Loucy (cell line): ENCODE measurements around the gene RNF145.

ENCODE experiments used
- H2AFZ ChIP-seq: fragments of 200-600 bp; sonication (generic); 2 replicates; pipeline ENCODE4 v1.6.0; 2016; ENCODE audit warnings: antibody characterized with exemption, mild to moderate bottlenecking, low read length, moderate library complexity
- H3F3A ChIP-seq: fragments of 200-600 bp; 2 replicates; pipeline ENCODE4 v1.6.0; 2016; ENCODE audit warnings: antibody characterized with exemption, low read depth, mild to moderate bottlenecking
- H3K27me3 ChIP-seq: fragments of 200-600 bp; sonication (generic); 2 replicates; pipeline ENCODE4 v1.6.1; 2014; ENCODE audit warnings: low read length, mild to moderate bottlenecking; ENCODE audit not compliant: insufficient read depth, poor library complexity, severe bottlenecking
- H3K36me3 ChIP-seq: fragments of 200-600 bp; sonication (generic); 2 replicates; pipeline ENCODE4 v1.6.1; 2016; ENCODE audit warnings: low read length; ENCODE audit not compliant: insufficient read depth
- H3K4me1 ChIP-seq: fragments of 200-600 bp; sonication (generic); 2 replicates; pipeline ENCODE4 v1.5.1; 2014; ENCODE audit warnings: low read length, mild to moderate bottlenecking; ENCODE audit not compliant: insufficient read depth, poor library complexity, severe bottlenecking
- H3K4me2 ChIP-seq: fragments of 200-600 bp; sonication (generic); 2 replicates; pipeline ENCODE4 v1.6.0; 2014; ENCODE audit warnings: antibody characterized with exemption, low read length, low read depth, mild to moderate bottlenecking; ENCODE audit not compliant: poor library complexity, severe bottlenecking
- H3K4me3 ChIP-seq: fragments of 200-600 bp; sonication (generic); 2 replicates; pipeline ENCODE4 v1.5.1; 2014; ENCODE audit warnings: low read length, mild to moderate bottlenecking, mixed read lengths; ENCODE audit not compliant: poor library complexity, severe bottlenecking
- H3K79me2 ChIP-seq: fragments of 200-600 bp; sonication (generic); 2 replicates; pipeline ENCODE4 v1.6.1; 2014; ENCODE audit warnings: low read length; ENCODE audit not compliant: insufficient read depth
- H3K9ac ChIP-seq: fragments of 200-600 bp; sonication (generic); 2 replicates; pipeline ENCODE4 v1.6.0; 2014; ENCODE audit warnings: mild to moderate bottlenecking, low read depth, low read length, moderate library complexity; ENCODE audit not compliant: poor library complexity, severe bottlenecking
- H3K9me2 ChIP-seq: fragments of 200-600 bp; sonication (generic); replicated peaks from 2 replicates; pipeline ENCODE4 v1.6.1; 2016; ENCODE audit warnings: low read depth, low read length, mixed read lengths
- H3K9me3 ChIP-seq: fragments of 200-600 bp; sonication (generic); 2 replicates; pipeline ENCODE4 v1.6.1; 2014; ENCODE audit warnings: mild to moderate bottlenecking, antibody characterized with exemption, low read length, low read depth; ENCODE audit not compliant: insufficient read depth
- H4K20me1 ChIP-seq: fragments of 200-600 bp; sonication (generic); 2 replicates; pipeline ENCODE4 v1.6.0; 2014; ENCODE audit warnings: antibody characterized with exemption, low read length, mild to moderate bottlenecking; ENCODE audit not compliant: insufficient read depth, poor library complexity, severe bottlenecking
- EZH2phosphoT487 ChIP-seq: fragments of 200-600 bp; IDR thresholded peaks from 2 replicates; pipeline ENCODE4 v1.6.1; 2018; ENCODE audit warnings: antibody characterized with exemption, mild to moderate bottlenecking, moderate library complexity, borderline replicate concordance
- TF ChIP-seq, protein P1 (sequence below): fragments of 200-600 bp; sonication (generic); conservative IDR thresholded peaks from 2 replicates; pipeline ENCODE4 v1.5.1; 2014; ENCODE audit warnings: mild to moderate bottlenecking, antibody characterized with exemption, low read length

Gene RNF145

DNA sequence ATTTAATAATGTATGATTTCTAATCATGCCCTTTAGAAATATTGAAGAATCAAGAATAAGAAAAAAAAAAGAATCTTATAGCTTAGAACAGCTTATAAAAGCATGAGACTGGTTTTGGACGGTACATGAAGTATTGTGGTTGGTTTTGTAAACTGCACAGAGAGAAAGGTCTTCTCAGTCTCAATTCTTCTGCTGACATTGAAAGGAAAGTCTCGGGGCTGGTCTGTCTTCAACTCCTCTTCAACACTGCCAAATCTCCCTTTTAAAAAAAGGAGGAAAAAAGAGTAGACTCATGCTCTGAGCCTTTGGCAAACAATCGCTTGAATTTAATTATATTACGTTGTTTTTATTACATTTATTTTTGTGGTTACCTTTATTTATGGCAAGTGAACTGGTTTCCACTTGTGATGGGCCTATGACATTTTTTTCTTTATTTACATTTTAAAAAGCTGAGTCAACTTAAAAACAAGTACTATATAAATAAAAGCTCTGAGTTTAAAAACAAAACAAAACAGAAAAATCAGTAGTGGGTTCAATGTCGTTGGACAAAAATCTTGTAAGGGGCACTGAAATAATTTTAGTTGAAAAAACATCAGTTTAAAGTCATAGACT lies 76.8 kb downstream of the RNF145 start:
- H3F3A ChIP-seq: no peaks in the 10 kb centered on the region
- H3K4me2 ChIP-seq: no peak overlapping the region

DNA sequence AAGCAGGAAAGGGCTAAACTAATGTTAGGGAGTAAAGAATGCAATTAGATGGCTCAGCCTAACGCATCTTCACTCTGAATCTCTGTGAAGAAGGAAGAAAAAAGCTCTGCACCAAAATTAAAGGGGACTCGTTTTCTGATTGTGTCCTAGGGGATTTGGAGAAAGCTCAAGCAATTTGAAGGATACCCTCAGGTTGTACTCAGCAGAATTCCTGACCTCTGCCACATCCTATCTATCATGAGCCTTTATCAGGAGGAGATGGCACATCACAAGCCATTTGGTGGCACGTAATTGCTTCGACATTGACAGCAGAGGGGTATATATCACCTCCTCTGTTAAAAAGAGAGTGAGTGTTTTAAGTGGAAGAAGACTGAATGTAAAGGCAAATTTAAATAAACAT lies 77.4 kb downstream of the RNF145 start:
- no peak for TF ChIP-seq EZH2phosphoT487
- TF ChIP-seq, protein P1, sequence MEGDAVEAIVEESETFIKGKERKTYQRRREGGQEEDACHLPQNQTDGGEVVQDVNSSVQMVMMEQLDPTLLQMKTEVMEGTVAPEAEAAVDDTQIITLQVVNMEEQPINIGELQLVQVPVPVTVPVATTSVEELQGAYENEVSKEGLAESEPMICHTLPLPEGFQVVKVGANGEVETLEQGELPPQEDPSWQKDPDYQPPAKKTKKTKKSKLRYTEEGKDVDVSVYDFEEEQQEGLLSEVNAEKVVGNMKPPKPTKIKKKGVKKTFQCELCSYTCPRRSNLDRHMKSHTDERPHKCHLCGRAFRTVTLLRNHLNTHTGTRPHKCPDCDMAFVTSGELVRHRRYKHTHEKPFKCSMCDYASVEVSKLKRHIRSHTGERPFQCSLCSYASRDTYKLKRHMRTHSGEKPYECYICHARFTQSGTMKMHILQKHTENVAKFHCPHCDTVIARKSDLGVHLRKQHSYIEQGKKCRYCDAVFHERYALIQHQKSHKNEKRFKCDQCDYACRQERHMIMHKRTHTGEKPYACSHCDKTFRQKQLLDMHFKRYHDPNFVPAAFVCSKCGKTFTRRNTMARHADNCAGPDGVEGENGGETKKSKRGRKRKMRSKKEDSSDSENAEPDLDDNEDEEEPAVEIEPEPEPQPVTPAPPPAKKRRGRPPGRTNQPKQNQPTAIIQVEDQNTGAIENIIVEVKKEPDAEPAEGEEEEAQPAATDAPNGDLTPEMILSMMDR: no peak
- Histone ChIP-seq H3K4me2 (no peak overlapping the region), H4K20me1 (no peaks in the 10 kb centered on the region), H2AFZ (no peak overlapping the region), H3K79me2 (no peaks in the 10 kb centered on the region), H3K4me1 (no peaks in the 10 kb centered on the region), H3K9me2 (no peaks in the 10 kb centered on the region), H3K36me3 (no peaks in the 10 kb centered on the region), H3K9me3 (no peaks in the 10 kb centered on the region), H3K27me3 (no peaks in the 10 kb centered on the region), H3K4me3 (no peak overlapping the region), H3F3A (no peaks in the 10 kb centered on the region), H3K9ac (no peak overlapping the region)

More for the DNA sequence above, 76.8 kb downstream of the RNF145 start:
- Histone ChIP-seq H4K20me1 (no peaks in the 10 kb centered on the region), H2AFZ (no peak overlapping the region), H3K27me3 (no peaks in the 10 kb centered on the region), H3K79me2 (no peaks in the 10 kb centered on the region), H3K9me3 (no peaks in the 10 kb centered on the region), H3K4me1 (no peaks in the 10 kb centered on the region), H3K9ac (no peak overlapping the region), H3K4me3 (no peak overlapping the region), H3K36me3 (no peaks in the 10 kb centered on the region), H3K9me2 (no peaks in the 10 kb centered on the region)
- TF ChIP-seq, protein P1: no peak
- no peak for TF ChIP-seq EZH2phosphoT487

DNA sequence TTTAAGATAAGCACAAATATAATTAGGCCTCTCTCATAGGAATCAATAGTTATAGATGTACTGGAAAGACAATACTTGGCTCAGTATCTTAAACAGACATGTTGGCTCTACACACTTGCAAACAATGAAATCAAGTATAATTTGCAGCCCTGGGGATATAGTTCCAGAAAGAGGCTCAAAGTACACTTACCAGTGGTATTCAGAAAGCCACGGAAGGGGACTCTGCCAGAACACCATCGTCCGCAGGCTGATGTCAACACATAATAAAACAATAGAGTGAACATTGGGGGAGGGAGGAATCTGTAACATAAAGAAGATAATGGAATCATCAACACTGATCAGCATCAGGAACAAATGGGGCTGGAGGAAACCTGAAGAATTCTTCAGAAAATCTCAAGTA lies 78.5 kb downstream of the RNF145 start:
- Histone ChIP-seq H3F3A (no peaks in the 10 kb centered on the region), H3K9me3 (no peaks in the 10 kb centered on the region), H3K4me2 (no peak overlapping the region), H3K9ac (no peak overlapping the region), H3K36me3 (no peaks in the 10 kb centered on the region), H3K4me1 (no peaks in the 10 kb centered on the region), H2AFZ (no peak overlapping the region), H3K9me2 (no peaks in the 10 kb centered on the region), H3K4me3 (no peak overlapping the region), H3K79me2 (no peaks in the 10 kb centered on the region), H4K20me1 (no peaks in the 10 kb centered on the region), H3K27me3 (no peaks in the 10 kb centered on the region)
- TF ChIP-seq EZH2phosphoT487: no peak
- TF ChIP-seq, protein P1: no peak
